HG02884 (cell line): ENCODE results near the gene DUS2.
"Not testable (repeated sequence)": the region's sequence is repeated elsewhere in the genome, so short reads cannot be mapped to it uniquely, and the experiment has no call there.

ENCODE experiments used
- ATAC-seq: cut with Tn5 transposase; IDR thresholded peaks from one replicate; pipeline ENCODE4 v1.9.1; 2021; ENCODE audit warnings: mild to moderate bottlenecking, moderate library complexity; ENCODE audit not compliant: unreplicated experiment

DUS2 gene

DNA sequence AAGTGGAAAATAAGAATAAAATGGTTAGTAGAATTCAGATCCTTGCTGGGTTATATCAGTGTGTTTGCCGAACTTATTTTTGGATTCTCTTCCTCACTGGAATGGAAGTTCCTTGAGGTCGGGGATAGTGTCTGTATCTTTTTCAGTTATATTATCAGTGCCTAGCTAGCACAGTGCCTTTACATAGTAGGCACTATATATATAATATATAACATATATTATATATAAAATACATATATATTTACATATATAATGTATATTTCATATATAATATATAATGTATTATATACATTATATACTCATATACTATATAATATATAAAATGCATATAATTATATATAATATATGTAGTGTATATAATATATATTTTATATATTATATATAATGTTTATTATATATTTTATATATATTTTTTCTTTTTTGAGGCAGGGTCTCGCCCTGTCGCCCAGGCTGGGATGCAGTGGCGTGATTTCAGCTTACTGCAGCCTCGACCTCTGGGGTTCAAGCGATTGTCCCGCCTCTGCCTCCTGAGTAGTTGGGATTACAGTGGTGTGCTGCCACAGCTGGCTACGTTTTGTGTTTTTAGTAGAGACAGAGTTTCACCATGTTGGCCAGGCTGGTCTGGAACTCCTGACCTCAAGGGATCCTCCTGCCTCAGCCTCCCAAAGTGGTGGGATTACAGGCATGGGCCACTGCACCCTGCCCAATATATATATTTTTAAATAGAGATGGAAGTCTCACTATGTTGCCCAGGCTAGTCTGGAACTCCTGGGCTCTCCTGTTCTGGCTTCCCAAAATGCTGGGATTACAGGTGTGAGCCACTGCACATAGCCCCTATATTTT, 65.3 kb downstream of the DUS2 start:
- no peak for ATAC-seq

DNA sequence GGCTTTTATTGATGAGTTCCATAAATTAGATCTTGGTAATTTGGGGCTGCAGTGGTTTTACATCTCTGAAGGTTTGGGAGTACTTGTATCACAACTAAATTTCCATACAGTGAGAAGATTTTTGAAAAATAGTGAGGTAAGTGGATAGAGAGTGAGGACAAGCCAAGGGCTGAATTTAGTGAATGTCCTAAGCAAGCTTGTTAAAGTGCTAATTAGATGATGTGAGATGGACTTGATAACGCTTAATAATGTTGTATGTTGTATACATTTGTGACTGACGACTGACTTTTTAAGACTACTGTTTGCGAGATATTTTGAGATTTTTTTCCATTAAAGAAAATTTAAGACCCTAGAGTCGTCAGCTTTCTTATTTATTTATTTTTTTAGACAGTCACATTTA, 66.0 kb downstream of the DUS2 start:
- ATAC-seq, result no peak

DNA sequence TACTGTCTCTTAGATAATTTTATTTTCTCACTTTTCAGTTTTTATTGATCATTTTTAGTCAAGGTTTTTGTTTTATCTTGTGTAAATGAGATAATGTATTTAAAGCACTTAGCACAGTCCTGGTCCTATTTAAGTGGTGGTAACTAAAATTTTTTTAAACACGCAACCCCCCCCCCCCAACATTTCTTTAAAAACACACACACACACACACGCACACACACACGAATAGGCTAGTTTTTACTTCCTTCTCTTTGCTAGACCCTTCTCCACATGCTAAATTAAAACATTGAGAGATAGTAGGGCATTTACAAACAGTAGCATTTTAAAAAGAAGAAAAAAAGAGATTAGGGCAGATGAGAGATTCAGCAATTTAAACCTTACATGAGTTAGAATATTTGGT, 67.0 kb downstream of the DUS2 start:
- no peak for ATAC-seq

DNA sequence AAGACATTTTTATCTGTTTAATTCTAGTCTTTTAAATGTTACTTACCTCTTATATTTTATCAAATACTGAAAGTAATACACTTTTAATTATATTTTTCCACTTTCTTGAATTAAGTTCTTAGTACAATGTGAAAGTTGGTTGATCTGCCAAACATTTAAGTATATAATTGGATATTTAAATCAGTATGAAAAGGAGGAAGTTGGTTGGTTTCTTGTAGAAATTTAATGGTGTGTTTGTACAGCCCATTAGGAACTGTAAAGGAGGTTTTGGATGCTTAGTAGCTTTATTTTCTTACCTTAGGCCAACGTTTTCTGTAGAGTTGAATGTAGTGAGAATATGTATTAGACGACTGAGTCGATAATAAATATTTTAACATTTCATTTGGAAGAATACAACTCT, 67.4 kb downstream of the DUS2 start:
- no peak for ATAC-seq

DNA sequence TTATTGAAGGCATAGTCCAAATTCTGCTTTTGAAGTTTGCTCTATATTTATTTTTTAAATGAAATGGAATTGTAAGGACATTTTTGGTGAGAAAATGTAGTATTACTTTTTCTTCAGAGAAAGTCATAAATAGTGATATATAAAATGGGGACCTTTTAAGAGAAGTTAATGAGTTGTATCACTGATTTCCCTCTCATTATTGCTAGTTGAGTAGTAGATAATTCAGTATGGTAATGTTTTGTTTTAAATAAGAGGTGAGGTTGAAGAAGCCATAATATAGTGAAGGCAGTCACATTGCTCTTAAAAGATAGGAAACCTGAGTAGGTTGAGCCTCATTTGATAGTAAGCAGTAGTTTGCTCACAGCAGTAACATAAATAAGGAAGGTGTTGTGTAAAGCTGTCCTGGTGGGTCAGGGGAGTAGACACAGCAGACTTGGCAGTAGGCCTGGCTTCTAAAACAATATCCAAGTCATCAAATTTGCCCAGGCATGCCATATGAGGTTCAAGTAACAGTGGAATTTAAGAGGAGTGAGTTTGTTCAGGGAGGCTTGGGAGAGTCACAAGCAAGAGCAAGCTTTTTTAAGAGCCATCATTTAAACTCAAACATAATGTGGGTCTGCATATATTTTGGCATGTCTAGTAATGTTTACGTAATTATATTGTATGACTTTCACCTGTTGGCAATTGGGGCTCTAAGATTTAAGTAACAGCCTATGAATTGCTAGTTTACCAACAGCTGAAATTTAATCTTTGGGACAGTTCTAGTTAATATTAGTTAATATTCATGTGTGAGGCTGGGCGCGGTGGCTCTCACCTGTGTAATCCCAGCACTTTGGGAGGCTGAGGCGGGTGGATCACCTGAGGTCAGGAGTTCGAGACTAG, 68.5 kb downstream of the DUS2 start:
- ATAC-seq, result no peak

DNA sequence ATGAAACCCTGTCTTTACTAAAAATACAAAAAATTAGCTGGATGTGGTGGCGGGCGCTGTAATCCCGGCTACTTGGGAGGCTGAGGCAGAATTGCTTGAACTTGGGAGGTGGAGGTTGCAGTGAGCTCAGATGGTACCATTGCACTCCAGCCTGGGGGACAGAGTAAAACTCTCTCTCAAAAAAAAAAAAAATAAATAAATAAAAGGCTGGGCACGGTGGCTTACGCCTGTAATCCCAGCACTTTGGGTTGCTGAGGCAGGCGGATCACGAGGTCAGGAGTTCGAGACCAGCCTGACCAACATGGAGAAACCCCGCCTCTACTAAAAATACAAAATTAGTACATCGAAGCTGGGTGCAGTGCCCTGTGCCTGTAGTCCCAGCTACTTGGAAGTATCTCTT, 69.2 kb downstream of the DUS2 start:
- ATAC-seq, result not testable (repeated sequence)

DNA sequence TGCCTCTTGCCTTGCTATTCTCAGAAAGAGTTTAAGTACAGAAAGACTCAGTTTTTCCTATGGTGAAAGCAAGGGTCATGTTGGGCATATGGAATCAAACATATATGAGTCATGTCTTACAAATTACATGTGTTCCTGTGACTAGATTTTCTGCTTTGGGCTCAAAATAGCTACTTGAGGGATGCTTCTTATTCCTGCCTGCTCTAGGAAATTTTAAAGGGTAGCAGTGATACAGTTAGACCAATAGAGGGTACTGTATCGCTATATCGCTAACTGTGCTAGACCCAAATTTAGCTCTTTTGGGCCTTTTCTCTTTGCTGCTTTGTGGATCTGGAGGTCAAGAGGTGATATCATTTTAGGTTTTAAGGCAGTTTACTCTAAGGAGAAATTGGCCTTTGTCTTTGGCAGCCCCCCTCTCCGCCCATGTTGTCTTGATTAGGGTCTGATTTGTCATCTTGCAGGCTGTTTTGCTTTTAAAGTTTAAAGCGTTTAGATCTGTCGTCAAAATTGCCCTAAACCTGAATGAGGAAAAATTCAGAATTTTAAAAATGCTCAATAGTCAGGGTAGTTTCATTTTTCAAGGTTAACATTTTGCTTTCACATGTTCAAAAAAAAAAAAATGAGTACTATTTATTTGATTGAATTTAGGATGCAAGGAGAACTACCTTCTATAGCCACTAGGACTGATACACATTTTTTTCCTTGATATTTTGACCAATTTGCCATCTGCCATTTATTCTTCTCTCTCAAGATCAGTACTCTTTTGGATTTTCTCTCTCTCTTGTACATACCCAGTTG, 70.9 kb downstream of the DUS2 start:
- ATAC-seq, result no peak

DNA sequence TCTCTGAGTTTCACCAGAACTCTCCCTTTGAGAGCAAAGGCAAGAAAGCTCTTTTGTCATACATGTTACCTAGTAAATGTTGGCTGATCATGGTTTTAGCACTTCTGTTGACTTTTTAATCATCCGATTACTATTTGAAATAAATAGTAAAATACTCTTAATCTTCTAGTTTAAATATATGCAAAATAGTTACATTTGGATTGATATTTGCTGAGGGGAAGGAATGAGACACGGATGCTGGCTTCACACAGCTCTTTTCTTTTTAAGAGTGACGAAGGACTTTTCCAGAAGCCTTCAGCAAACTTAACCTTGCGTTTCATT, 71.5 kb downstream of the DUS2 start:
- no peak for ATAC-seq

DNA sequence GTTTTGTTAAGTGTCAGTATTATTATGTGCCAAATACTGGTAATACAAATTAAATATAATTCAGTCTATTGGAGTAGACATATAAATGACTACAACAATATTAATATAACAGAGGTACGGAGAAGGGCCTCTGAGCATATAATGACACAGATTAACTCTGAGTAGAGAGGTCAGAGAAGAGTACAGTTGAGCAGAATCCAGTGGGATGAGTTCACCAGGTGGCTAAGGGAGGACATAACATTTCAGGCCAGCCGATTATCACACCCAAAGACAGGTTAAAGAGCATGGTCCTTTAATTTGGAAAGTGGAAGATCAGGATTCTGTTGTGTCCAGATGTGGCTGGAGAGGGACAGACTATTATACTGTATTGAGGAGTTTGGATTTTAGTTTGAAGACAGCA, 73.4 kb downstream of the DUS2 start:
- ATAC-seq, result no peak

DNA sequence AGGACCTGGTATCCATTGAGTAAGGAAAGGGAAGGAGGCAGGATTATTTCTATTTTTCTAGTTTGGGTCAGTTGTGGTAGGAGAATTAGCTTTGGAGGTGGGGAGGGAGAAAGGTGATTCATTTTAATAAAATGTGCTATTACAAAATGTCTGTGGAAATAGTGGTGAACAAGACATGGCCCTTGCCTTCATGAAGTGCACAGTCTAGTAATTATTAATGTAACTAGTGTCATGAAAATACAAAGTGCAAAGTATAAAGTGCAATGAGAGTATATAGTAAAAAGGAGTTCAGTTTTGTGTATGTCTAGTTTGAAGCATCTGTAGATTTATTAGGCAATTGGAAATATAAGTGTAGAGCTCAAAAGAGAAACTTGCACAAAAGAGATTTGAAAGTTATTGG, 74.0 kb downstream of the DUS2 start:
- ATAC-seq, result no peak

DNA sequence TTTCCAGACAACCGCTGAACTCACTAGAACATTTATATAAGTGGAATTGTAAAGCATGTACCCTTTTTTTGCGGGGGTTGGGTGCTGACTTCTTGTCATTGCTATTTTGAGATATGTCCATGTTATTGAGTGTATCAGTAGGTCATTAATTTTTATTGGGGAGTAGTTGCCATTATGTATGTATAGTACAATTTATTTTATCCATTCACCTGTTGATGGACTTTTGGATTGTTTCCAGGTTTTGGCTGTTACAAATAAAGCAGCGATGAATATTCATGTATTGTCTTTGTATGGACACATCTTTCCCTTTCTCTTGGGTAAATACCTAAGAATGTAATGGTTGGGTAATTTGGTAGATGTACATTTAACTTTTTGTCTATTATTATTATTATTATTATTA, 74.8 kb downstream of the DUS2 start:
- no peak for ATAC-seq

DNA sequence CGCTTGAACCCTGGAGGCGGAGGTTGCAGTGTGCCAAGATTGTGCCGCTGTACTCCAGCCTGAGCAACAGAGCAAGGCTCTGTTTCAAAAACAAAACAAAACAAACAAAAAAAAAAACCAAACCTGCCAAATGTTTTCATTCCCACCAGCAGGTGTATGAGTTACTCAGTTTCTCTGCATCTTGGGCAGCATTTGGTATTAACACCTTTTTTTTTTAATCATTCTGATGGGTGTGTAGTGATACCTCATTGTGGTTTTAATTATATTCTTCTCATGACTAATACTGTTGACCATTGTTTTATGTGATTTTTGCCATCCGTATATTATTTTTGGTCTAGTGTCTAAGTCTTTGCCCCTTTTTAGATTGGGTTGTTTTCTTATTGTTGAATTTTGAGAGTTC, 77.4 kb downstream of the DUS2 start:
- ATAC-seq, result no peak

DNA sequence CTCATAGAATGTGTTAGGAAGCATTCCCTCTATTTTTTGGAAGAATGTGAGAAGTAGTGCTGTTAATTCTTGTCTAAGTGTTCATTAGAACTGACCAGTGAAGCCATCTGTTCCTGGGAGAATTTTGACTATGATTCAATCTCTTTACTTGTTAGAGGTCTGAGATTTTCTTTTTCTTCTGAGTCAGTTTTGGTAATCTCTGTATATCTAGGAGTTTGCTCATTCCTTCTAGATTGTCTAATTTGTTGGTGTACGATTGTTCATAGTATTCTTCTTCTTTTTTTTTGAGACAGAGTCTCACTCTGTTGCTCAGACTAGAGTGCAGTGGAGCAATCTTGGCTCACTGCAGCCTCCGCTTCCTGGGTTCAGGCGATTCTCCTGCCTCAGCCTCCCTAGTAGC, 82.5 kb downstream of the DUS2 start:
- ATAC-seq, result no peak

DNA sequence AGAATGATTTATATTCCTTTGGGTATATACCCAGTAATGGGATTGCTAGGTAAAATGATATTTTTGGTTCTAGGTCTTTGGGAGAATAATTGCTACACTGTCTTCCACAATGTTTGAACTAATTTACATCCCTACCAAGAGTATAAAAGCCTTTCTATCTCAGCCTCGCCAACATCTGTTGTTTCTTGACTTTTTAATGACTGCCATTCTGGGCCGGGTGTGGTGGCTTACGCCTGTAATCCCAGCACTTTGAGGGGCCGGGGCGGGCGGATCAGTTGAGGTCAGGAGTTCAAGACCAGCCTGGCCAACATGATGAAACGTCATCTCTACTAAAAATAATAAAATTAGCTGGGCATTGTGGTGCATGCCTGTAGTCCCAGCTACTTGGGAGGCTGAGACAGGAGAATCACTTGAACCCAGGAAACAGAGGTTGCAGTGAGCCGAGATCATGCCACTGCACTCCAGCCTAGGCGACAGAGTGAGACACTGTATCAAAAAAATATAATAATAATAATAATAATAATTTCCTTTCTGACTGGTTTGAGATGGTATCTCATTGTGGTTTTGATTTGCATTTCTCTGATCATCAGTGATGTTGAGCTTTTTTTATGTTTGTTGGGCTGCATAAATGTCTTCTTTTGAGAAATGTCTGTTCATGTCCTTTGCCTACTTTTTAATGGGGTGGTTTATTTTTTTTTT, 84.3 kb downstream of the DUS2 start:
- ATAC-seq, result not testable (repeated sequence)

DNA sequence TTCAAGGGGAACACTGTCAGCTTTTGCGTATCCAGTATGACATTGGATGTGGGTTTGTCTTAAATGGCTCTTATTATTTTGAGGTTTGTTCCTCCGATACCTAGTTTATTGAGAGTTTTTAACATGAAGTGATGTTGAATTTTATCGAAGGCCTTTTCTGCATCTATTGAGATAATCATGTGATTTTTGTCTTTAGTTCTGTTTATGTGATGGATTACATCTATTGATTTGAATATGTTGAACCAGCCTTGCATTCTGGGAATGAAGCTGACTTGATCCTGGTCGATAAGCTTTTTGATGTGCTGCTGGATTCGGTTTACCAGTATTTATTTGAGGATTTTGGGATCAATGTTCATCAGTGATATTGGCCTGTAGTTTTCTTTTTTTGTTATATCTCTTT, 86.1 kb downstream of the DUS2 start:
- ATAC-seq, result not testable (repeated sequence)

DNA sequence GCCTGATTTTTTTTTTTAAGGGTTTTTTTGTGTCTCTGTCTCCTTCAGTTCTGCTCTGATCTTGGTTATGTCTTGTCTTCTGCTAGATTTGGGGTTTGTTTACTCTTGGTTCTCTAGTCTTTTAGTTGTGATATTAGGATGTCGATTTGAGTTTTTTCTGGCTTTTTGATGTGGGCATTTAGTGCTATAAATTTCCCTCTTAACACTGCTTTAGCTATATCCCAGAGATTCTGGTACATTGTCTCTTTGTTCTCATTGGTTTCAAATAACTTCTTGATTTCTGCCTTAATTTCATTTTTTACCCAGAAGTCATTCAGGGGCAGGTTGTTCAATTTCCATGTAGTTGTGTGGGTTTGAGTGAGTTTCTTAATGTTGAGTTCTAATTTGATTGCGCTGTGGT, 87.5 kb downstream of the DUS2 start:
- ATAC-seq, result not testable (repeated sequence)

DNA sequence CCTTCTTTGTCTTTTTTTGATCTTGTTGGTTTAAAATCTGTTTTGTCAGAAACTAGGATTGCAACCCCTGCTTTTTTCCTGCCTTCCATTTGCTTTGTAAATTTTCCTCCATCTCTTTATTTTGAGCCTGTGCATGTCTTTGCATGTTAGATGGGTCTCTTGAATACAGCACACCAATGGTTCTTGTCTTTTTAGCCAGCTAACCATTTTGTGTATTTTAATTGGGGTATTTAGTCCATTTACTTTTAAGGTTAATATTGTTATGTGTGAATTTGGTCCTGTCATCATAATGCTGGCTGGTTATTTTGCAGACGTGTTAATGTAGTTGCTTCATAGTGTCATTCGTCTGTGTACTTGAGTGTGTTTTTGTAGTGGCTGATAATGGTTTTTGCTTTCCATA, 88.3 kb downstream of the DUS2 start:
- ATAC-seq, result no peak

DNA sequence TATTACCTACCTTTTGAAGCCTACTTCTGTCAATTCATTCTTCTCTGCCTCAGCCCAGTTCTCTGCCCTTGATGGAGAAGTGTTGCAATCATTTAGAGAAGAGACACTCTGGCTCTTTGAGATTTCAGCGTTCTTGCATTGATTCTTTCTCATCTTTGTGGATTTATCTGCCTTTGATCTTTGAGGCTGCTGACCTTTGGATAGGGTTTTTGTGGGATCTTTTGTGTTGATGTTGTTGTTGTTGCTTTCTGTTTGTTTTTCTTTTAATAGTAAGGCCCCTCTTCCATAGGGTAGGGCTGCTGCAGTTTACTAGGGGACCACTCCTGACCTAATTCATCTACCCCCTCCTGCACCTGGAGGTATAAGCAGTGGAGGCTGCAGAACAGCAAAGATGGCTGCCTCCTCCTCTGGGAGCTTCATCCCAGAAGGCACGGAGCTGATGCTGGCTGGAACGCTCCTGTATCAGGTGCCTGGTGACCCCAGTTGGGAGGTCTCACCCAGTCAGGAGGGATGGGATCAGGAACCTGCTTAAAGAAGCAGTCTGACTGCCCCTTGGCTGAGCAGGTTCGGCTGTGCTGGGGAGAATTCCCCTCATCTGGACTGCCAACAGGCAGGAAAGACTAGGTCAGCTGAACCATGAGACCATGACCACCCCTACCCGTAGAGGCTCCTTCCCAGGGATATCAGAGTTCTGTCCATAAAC, 90.1 kb downstream of the DUS2 start:
- ATAC-seq, result no peak

DNA sequence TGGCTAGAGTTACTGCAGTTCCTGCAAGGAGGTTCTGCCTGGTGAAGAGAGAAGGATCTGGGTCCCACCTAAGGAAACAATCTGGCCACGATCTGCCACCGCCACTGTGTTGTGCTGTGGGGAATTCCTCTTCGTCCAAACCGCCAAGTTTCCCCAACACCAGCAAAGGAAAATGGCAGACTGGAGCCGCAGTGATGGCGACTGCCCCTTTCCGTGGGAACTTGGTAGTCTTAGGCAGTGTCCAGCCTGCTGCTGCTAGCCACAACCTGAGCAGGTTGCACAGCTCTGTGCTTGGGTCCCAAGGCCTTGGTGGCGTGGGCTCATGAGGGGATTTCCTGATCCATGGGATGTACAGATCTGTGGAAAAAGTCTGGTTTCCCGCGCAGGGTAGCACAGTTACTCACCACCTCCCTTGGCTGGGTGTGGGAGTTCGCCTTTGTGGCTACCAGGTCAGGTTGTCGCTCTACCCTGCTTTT, 90.7 kb downstream of the DUS2 start:
- no peak for ATAC-seq

DNA sequence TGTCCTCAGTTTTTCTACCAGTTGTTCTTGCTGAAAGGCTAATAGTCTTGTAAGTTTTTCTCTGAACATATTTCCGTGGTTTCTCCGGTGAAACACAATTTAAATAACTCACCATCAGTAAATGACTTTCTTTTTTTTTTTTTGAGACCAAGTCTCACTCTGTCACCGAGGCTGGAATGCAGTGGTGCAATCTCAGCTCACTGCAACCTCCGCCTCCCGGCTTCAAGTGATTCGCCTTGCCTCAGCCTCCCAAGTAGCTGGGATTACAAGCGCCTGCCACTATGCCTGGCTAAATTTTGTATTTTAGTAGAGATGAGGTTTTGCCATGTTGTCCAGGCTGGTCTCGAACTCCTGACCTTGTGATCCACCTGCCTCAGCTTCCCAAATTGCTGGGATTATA, 91.9 kb downstream of the DUS2 start:
- not testable (repeated sequence) for ATAC-seq
